Skeletal muscle satellite cell (primary cell): ENCODE measurements around the gene MYOZ3.

ENCODE experiments used
- H3K27me3 ChIP-seq: 2 replicates; pipeline ENCODE4 v1.7.0; 2013; ENCODE audit warnings: low read length; ENCODE audit not compliant: control insufficient read depth, insufficient read depth
- H3K36me3 ChIP-seq: 2 replicates; pipeline ENCODE4 v1.7.0; 2013; ENCODE audit warnings: mild to moderate bottlenecking, control low read depth, low read length; ENCODE audit not compliant: insufficient read depth
- H3K4me1 ChIP-seq: 2 replicates; pipeline ENCODE4 v1.7.0; 2013; ENCODE audit warnings: low read length; ENCODE audit not compliant: control insufficient read depth, insufficient read depth
- H3K4me2 ChIP-seq: 2 replicates; pipeline ENCODE4 v1.7.0; 2013; ENCODE audit warnings: mild to moderate bottlenecking, low read length
- H3K4me3 ChIP-seq: 2 replicates; pipeline ENCODE4 v1.7.0; 2013; ENCODE audit warnings: low read length
- H3K9ac ChIP-seq: 2 replicates; pipeline ENCODE4 v1.7.0; 2013; ENCODE audit warnings: mild to moderate bottlenecking, low read depth, low read length, moderate library complexity
- H3K9me3 ChIP-seq: replicated peaks from 2 replicates; pipeline ENCODE4 v1.7.0; 2013; ENCODE audit warnings: mild to moderate bottlenecking, control low read depth, low read length

MYOZ3 gene

GRCh38 chr5:150656191-150657132, 4.6 kb upstream of the MYOZ3 start:
- peaks cover 10% of the 10 kb centered on the region for H3K4me1 ChIP-seq
- peaks cover 6% of the 10 kb centered on the region for H3K36me3 ChIP-seq
- peaks cover 8% of the 10 kb centered on the region for H3K27me3 ChIP-seq
- H3K9ac ChIP-seq, result peak overlapping the region; percentile 54
- H3K4me2 ChIP-seq, result peak overlapping the region; percentile 90
- peak overlapping the region; percentile 65 for H3K4me3 ChIP-seq
- no peaks in the 10 kb centered on the region for H3K9me3 ChIP-seq

GRCh38 chr5:150658121-150658520, 2.9 kb upstream of the MYOZ3 start:
- no peaks in the 10 kb centered on the region for H3K9me3 ChIP-seq
- peaks cover 25% of the 10 kb centered on the region for H3K27me3 ChIP-seq
- no peak overlapping the region for H3K9ac ChIP-seq
- no peak overlapping the region for H3K4me2 ChIP-seq
- no peak overlapping the region for H3K4me3 ChIP-seq
- peaks cover 5% of the 10 kb centered on the region for H3K4me1 ChIP-seq
- H3K36me3 ChIP-seq, result no peaks in the 10 kb centered on the region

- Histone ChIP-seq H3K27me3 (peaks cover 26% of the 10 kb centered on the region), H3K4me1 (peaks cover 4% of the 10 kb centered on the region), H3K4me3 (no peak overlapping the region), H3K9me3 (no peaks in the 10 kb centered on the region), H3K9ac (no peak overlapping the region), H3K4me2 (no peak overlapping the region), H3K36me3 (no peaks in the 10 kb centered on the region)
Measured at GRCh38 chr5:150658699-150659265, 2.3 kb upstream of the MYOZ3 start.

DNA sequence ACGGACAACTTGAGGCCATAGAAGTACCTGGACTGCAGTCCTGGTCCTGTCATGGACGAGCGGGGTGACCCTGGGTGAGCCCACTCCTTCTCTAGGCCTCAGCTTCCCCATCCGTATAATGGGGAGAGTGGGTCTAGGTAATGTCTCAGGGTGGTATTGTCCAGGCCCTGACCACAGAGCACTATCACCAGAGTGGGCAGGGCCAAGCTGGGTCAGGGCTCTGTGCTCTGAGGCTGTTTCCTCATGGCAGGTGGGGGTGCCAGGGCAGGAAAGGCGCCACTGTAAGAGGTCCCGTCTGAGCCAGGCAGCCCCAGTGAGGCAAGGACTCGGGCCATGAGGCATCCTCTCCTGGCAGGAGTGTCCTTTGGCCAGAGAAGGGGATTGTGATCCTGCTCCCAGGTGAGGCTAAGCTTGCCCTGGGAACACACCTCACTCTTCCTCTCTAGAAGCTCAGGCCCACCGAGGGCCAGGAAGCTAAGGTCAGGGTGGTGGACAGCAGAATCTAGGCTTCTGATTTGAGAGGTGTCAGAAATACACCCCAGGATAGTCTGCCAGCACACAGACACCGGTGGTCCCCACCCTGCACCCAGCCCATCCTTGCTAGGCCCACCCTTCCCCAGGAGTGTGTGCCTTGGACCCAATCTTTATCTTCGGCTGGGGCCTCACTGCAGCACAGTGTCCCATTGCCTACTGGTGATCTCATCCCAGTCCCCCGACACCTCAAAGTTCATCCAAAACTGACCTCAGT, 1.5 kb upstream of the MYOZ3 start:
- Histone ChIP-seq H3K27me3 (peaks cover 29% of the 10 kb centered on the region), H3K9ac (no peak overlapping the region), H3K4me1 (peaks cover 4% of the 10 kb centered on the region), H3K4me2 (no peak overlapping the region), H3K9me3 (no peaks in the 10 kb centered on the region), H3K36me3 (no peaks in the 10 kb centered on the region), H3K4me3 (no peak overlapping the region)

GRCh38 chr5:150660108-150660831, 781 bp upstream of the MYOZ3 start:
- Histone ChIP-seq H3K9ac (no peak overlapping the region), H3K36me3 (no peaks in the 10 kb centered on the region), H3K9me3 (no peaks in the 10 kb centered on the region), H3K4me2 (no peak overlapping the region), H3K27me3 (peaks cover 33% of the 10 kb centered on the region), H3K4me3 (no peak overlapping the region), H3K4me1 (peaks cover 4% of the 10 kb centered on the region)

DNA sequence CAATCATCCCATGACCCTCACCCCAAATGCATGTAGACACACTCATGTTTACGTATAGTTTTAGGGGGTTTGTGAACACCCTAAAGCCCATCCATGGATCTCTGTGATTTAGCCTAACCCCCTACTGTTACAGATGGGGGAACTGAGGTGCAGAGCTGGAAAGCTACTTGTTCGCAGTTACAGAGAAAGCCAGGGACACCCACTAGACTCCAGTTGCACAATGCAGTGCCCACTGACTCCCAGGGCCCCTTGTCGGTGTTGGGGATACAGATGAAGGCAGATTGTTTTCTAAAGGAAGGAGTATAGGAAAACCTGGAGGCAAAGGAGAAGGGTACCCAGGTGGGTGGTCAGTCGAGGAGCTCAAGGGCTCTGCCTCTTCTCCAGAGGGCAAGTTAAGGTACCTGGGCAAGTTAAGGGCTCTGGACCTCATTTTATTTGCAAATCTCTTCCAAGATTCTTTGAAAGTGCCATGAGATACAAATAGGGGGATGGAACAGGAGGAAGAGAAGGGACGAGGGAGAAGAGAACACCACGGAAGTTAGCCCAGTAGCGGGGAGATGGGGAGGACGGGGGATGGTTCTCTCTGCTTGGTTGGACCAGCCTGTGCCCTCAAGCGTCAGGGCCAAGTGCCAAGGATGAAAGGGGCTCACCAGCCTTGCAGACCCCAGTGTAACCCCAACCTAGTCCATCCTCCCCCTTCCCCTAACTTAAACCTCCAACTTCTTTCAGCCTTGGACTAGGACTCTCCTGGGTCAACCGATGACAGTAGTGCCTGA, 958 bp downstream of the MYOZ3 start:
- peaks cover 36% of the 10 kb centered on the region for H3K27me3 ChIP-seq

GRCh38 chr5:150662731-150663516, 1.9 kb downstream of the MYOZ3 start:
- Histone ChIP-seq H3K4me2 (no peak overlapping the region), H3K9ac (no peak overlapping the region), H3K4me3 (no peak overlapping the region), H3K4me1 (no peaks in the 10 kb centered on the region), H3K27me3 (peaks cover 45% of the 10 kb centered on the region), H3K36me3 (no peaks in the 10 kb centered on the region), H3K9me3 (no peaks in the 10 kb centered on the region)

More for the DNA sequence above, 958 bp downstream of the MYOZ3 start:
- no peak overlapping the region for H3K4me3 ChIP-seq
- H3K4me1 ChIP-seq, result no peaks in the 10 kb centered on the region
- no peaks in the 10 kb centered on the region for H3K36me3 ChIP-seq
- no peak overlapping the region for H3K9ac ChIP-seq
- H3K9me3 ChIP-seq, result no peaks in the 10 kb centered on the region
- H3K4me2 ChIP-seq, result no peak overlapping the region

DNA sequence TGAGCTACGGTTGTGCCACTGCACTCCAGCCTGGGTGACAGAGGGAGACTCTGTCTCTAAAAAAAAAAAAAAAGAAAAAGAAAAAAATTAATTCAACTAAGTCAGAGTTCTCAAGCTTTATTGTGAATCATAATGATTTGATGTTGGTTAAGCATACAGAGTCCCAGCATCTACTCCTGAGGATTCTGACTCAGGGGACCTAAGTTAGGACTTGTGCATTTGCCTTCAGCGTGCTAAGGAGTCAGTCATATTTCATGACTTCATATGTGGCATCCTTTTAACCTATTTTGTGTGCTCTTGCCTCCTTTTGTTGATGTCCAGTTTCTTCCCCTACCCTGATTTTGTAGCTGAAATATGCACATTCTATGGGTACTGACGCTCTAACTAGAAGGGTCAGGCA, 2.9 kb downstream of the MYOZ3 start:
- Histone ChIP-seq H3K36me3 (no peaks in the 10 kb centered on the region), H3K27me3 (peaks cover 55% of the 10 kb centered on the region), H3K4me3 (no peak overlapping the region), H3K4me2 (no peak overlapping the region), H3K4me1 (no peaks in the 10 kb centered on the region), H3K9ac (no peak overlapping the region), H3K9me3 (no peaks in the 10 kb centered on the region)

- no peak overlapping the region for H3K4me2 ChIP-seq
- H3K36me3 ChIP-seq, result no peaks in the 10 kb centered on the region
- peaks cover 55% of the 10 kb centered on the region for H3K27me3 ChIP-seq
- no peaks in the 10 kb centered on the region for H3K9me3 ChIP-seq
- H3K4me1 ChIP-seq, result no peaks in the 10 kb centered on the region
- no peak overlapping the region for H3K9ac ChIP-seq
- no peak overlapping the region for H3K4me3 ChIP-seq
Measured at GRCh38 chr5:150665044-150665443, 4.0 kb downstream of the MYOZ3 start.

DNA sequence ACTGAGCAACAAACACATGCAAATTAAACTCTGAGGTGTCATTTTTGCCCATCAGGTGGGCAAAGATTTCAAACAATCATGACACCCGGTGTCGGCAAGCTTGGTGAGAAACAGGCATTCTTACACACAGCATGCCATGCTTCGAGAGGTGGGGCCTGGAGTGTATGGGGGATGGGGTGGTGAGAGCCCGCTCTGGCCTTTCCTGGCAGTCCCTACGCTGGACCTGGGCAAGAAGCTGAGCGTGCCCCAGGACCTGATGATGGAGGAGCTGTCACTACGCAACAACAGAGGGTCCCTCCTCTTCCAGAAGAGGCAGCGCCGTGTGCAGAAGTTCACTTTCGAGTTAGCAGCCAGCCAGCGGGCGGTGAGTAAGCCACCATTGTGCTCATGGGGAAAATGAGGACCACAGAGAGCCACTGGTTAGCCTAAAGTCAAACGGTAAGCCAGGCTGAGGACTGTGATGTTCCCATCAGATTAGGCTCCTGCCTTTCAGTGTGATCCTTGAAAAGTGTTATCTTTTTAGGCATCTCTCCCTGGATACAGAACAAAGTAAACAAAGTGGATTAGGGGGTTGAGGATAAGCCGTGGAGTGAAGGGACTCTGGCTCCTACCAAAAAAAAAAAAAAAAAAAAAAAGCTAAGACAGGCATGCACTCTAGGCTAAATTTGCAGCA, 9.4 kb downstream of the MYOZ3 start:
- Histone ChIP-seq H3K4me2 (no peak overlapping the region), H3K27me3 (peaks cover 46% of the 10 kb centered on the region), H3K36me3 (no peaks in the 10 kb centered on the region), H3K4me3 (no peak overlapping the region), H3K9me3 (no peaks in the 10 kb centered on the region), H3K4me1 (peaks cover 22% of the 10 kb centered on the region), H3K9ac (no peak overlapping the region)
